Adipocyte (in vitro differentiated cells): ENCODE results near the gene NIPSNAP2.
"Not testable (repeated sequence)": the region's sequence is repeated elsewhere in the genome, so short reads cannot be mapped to it uniquely, and the experiment has no call there.

Experiments used
- DNase-seq: peaks from one replicate; pipeline ENCODE4 v3.0.0-alpha.2; 2015; ENCODE audit warnings: low read depth
- H3K27me3 ChIP-seq: replicated peaks from 2 replicates; pipeline ENCODE4 v1.7.0; 2013; ENCODE audit warnings: mild to moderate bottlenecking, low read length, moderate library complexity; ENCODE audit not compliant: control insufficient read depth, insufficient read depth
- H3K36me3 ChIP-seq: 2 replicates; pipeline ENCODE4 v1.7.0; 2013; ENCODE audit warnings: low read length, mild to moderate bottlenecking, moderate library complexity; ENCODE audit not compliant: control insufficient read depth, insufficient read depth, severe bottlenecking
- H3K4me1 ChIP-seq: 2 replicates; pipeline ENCODE4 v1.7.0; 2013; ENCODE audit warnings: mild to moderate bottlenecking, low read length, moderate library complexity; ENCODE audit not compliant: control insufficient read depth, insufficient read depth
- H3K4me3 ChIP-seq: 2 replicates; pipeline ENCODE4 v1.7.0; 2013; ENCODE audit warnings: mild to moderate bottlenecking, low read length, moderate library complexity
- H3K9ac ChIP-seq: 2 replicates; pipeline ENCODE4 v1.7.0; 2013; ENCODE audit warnings: mild to moderate bottlenecking, low read length, moderate library complexity
- H3K9me3 ChIP-seq: 2 replicates; pipeline ENCODE4 v1.7.0; 2013; ENCODE audit warnings: mild to moderate bottlenecking, low read length, moderate library complexity; ENCODE audit not compliant: control insufficient read depth

The NIPSNAP2 gene

GRCh38 chr7:56028942-56029630 is 64.7 kb downstream of the NIPSNAP2 start:
- no peaks in the 10 kb centered on the region for H3K9me3 ChIP-seq
- H3K27me3 ChIP-seq, result no peaks in the 10 kb centered on the region
- H3K4me3 ChIP-seq, result no peak overlapping the region
- H3K36me3 ChIP-seq, result peaks cover 11% of the 10 kb centered on the region
- peak; percentile 1 for DNase-seq
- H3K9ac ChIP-seq, result no peak overlapping the region
- H3K4me1 ChIP-seq, result peaks cover 11% of the 10 kb centered on the region

GRCh38 chr7:56030340-56030739 is 66.0 kb downstream of the NIPSNAP2 start:
- peaks cover 11% of the 10 kb centered on the region for H3K4me1 ChIP-seq
- no peaks in the 10 kb centered on the region for H3K9me3 ChIP-seq
- no peak for DNase-seq
- H3K36me3 ChIP-seq, result peaks cover 11% of the 10 kb centered on the region
- H3K4me3 ChIP-seq, result no peak overlapping the region
- H3K9ac ChIP-seq, result no peak overlapping the region
- no peaks in the 10 kb centered on the region for H3K27me3 ChIP-seq

GRCh38 chr7:56031556-56031955 is 67.2 kb downstream of the NIPSNAP2 start:
- not testable (repeated sequence) for H3K9ac ChIP-seq, H3K9me3 ChIP-seq, DNase-seq, H3K4me3 ChIP-seq, H3K27me3 ChIP-seq
- peaks cover 11% of the 10 kb centered on the region for H3K36me3 ChIP-seq
- H3K4me1 ChIP-seq, result peaks cover 11% of the 10 kb centered on the region

- Histone ChIP-seq H3K36me3 (peaks cover 11% of the 10 kb centered on the region), H3K4me1 (peaks cover 11% of the 10 kb centered on the region)
- not testable (repeated sequence) for H3K4me3 ChIP-seq, H3K9ac ChIP-seq, H3K9me3 ChIP-seq, H3K27me3 ChIP-seq, DNase-seq
Measured at GRCh38 chr7:56032578-56032977, 68.2 kb downstream of the NIPSNAP2 start.

GRCh38 chr7:56033671-56034432 is 69.5 kb downstream of the NIPSNAP2 start:
- Histone ChIP-seq H3K4me1 (peaks cover 11% of the 10 kb centered on the region), H3K36me3 (peaks cover 11% of the 10 kb centered on the region), H3K4me3 (peak overlapping the region; percentile 91), H3K27me3 (no peaks in the 10 kb centered on the region), H3K9ac (peak overlapping the region; percentile 82), H3K9me3 (no peaks in the 10 kb centered on the region)
- DNase-seq, result peak; percentile 89

GRCh38 chr7:56040730-56041129 is 76.3 kb downstream of the NIPSNAP2 start:
- Histone ChIP-seq H3K9ac (no peak overlapping the region), H3K36me3 (no peaks in the 10 kb centered on the region), H3K9me3 (no peaks in the 10 kb centered on the region), H3K4me1 (no peaks in the 10 kb centered on the region), H3K27me3 (no peaks in the 10 kb centered on the region), H3K4me3 (no peak overlapping the region)
- DNase-seq, result no peak

GRCh38 chr7:56045758-56046157 is 81.4 kb downstream of the NIPSNAP2 start:
- H3K9ac ChIP-seq, result not testable (repeated sequence)

GRCh38 chr7:56046721-56047445 is 82.5 kb downstream of the NIPSNAP2 start:
- Histone ChIP-seq H3K27me3 (no peaks in the 10 kb centered on the region), H3K9me3 (no peaks in the 10 kb centered on the region), H3K4me3 (no peak overlapping the region), H3K9ac (peak overlapping the region; percentile 49), H3K36me3 (no peaks in the 10 kb centered on the region), H3K4me1 (peaks cover 19% of the 10 kb centered on the region)
- DNase-seq, result peak; percentile 92

More at GRCh38 chr7:56045758-56046157, 81.4 kb downstream of the NIPSNAP2 start:
- not testable (repeated sequence) for DNase-seq, H3K27me3 ChIP-seq, H3K4me3 ChIP-seq, H3K36me3 ChIP-seq, H3K9me3 ChIP-seq
- peaks cover 19% of the 10 kb centered on the region for H3K4me1 ChIP-seq

GRCh38 chr7:56047446-56048116 is 83.2 kb downstream of the NIPSNAP2 start:
- H3K4me1 ChIP-seq, result peaks cover 22% of the 10 kb centered on the region
- H3K4me3 ChIP-seq, DNase-seq, H3K27me3 ChIP-seq, H3K9me3 ChIP-seq, H3K36me3 ChIP-seq: not testable (repeated sequence)
- H3K9ac ChIP-seq, result peak overlapping the region; percentile 49

GRCh38 chr7:56048245-56048644 is 83.9 kb downstream of the NIPSNAP2 start:
- Histone ChIP-seq H3K4me1 (peaks cover 29% of the 10 kb centered on the region), H3K9ac (no peak overlapping the region), H3K36me3 (peaks cover 3% of the 10 kb centered on the region), H3K4me3 (no peak overlapping the region), H3K27me3 (no peaks in the 10 kb centered on the region), H3K9me3 (no peaks in the 10 kb centered on the region)
- peak; percentile 79 for DNase-seq

- H3K36me3 ChIP-seq, H3K27me3 ChIP-seq, H3K9me3 ChIP-seq, H3K9ac ChIP-seq, DNase-seq, H3K4me3 ChIP-seq: not testable (repeated sequence)
- H3K4me1 ChIP-seq, result peaks cover 34% of the 10 kb centered on the region
Measured at GRCh38 chr7:56048763-56049162, 84.4 kb downstream of the NIPSNAP2 start.
